Measurements from ENCODE around the gene PDAP1.

DNA sequence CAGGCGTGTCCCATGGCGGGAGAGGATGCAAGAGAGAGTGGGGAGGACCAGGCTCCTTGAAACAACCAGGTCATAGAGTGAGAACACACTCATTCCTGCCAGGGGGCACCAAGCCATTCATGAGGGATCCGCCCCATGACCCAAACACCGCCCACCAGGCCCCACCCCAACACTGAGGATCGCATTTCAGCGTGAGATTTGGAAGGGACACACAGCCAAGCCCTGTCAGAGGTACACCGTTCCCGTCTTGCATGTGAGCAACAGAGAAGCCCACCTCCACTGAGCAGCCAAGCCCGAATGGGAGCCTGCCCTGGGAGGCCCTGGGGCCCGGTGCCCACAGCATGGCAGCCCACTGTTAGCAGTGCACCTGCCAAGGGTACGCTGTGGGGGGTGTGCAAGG is 41.8 kb downstream of the PDAP1 start:
- TF ChIP-seq, protein P1, sequence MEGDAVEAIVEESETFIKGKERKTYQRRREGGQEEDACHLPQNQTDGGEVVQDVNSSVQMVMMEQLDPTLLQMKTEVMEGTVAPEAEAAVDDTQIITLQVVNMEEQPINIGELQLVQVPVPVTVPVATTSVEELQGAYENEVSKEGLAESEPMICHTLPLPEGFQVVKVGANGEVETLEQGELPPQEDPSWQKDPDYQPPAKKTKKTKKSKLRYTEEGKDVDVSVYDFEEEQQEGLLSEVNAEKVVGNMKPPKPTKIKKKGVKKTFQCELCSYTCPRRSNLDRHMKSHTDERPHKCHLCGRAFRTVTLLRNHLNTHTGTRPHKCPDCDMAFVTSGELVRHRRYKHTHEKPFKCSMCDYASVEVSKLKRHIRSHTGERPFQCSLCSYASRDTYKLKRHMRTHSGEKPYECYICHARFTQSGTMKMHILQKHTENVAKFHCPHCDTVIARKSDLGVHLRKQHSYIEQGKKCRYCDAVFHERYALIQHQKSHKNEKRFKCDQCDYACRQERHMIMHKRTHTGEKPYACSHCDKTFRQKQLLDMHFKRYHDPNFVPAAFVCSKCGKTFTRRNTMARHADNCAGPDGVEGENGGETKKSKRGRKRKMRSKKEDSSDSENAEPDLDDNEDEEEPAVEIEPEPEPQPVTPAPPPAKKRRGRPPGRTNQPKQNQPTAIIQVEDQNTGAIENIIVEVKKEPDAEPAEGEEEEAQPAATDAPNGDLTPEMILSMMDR (IDR thresholded peaks at IDR 0.05): no peak
- no peak for TF ChIP-seq POLR2A (IDR thresholded peaks at IDR 0.05)

Measured in lower leg skin (tissue), 3 donors.